Progenitor cell of endocrine pancreas (in vitro differentiated cells): Measurements from ENCODE around the gene DPH3. TPM values are rescaled to one million over a fixed set of nuclear protein-coding genes. Genes with fewer than 3 reads are reported as not detected.

ENCODE experiments used
- DNase-seq: peaks from one replicate; pipeline ENCODE4 v3.0.0; 2021; ENCODE audit warnings: low spot score; ENCODE audit not compliant: unreplicated experiment
- H3K27ac Mint-ChIP-seq: 2 replicates; pipeline ENCODE4 v1.8.0; 2021; ENCODE audit warnings: mild to moderate bottlenecking, moderate library complexity, mixed read lengths
- H3K27me3 Mint-ChIP-seq: 2 replicates; pipeline ENCODE4 v1.8.0; 2021; ENCODE audit warnings: mixed read lengths
- H3K36me3 Mint-ChIP-seq: 2 replicates; pipeline ENCODE4 v1.8.0; 2022; ENCODE audit warnings: mixed read lengths; ENCODE audit not compliant: insufficient read depth
- H3K4me1 Mint-ChIP-seq: 2 replicates; pipeline ENCODE4 v1.8.0; 2021; ENCODE audit warnings: low read depth, mixed read lengths
- H3K4me3 Mint-ChIP-seq: 2 replicates; pipeline ENCODE4 v1.8.0; 2021; ENCODE audit warnings: low read depth, mild to moderate bottlenecking, moderate library complexity, mixed read lengths
- H3K9me3 Mint-ChIP-seq: 2 replicates; pipeline ENCODE4 v1.8.0; 2021; ENCODE audit warnings: low read depth, mixed read lengths
- total RNA-seq: library from RNA; stranded (reverse); gene quantifications from 2 replicates; pipeline ENCODE4 v1.2.1, GENCODE V29; 2021
- TF ChIP-seq, protein P1 (sequence below): fragments of 200-600 bp; sonication (generic); IDR thresholded peaks from one replicate; pipeline ENCODE4 v1.5.0; 2021; ENCODE audit warnings: antibody characterized with exemption, mild to moderate bottlenecking; ENCODE audit not compliant: unreplicated experiment

The DPH3 gene
- total RNA-seq, 1 donor from 2014 or later = 27.8 TPM

DNA sequence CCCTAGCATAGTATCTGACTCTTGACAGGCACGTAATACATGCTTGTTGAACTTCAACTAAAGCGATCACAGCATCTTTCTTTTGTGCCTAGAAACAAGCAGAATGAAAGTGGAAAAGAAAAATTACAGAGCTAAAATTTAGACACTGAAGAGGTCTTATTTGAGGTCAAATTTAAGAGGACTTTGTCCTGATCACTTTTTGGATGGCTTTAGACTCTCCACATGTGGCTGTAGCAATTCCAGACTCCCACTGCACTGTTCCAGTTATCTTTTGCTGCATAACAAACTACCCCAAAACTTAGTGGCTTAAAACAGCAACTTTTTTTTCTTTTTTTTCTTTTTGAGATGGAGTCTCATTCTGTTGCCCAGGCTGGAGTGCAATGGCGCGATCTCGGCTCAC is 23.5 kb downstream of the DPH3 start:
- TF ChIP-seq, protein P1, sequence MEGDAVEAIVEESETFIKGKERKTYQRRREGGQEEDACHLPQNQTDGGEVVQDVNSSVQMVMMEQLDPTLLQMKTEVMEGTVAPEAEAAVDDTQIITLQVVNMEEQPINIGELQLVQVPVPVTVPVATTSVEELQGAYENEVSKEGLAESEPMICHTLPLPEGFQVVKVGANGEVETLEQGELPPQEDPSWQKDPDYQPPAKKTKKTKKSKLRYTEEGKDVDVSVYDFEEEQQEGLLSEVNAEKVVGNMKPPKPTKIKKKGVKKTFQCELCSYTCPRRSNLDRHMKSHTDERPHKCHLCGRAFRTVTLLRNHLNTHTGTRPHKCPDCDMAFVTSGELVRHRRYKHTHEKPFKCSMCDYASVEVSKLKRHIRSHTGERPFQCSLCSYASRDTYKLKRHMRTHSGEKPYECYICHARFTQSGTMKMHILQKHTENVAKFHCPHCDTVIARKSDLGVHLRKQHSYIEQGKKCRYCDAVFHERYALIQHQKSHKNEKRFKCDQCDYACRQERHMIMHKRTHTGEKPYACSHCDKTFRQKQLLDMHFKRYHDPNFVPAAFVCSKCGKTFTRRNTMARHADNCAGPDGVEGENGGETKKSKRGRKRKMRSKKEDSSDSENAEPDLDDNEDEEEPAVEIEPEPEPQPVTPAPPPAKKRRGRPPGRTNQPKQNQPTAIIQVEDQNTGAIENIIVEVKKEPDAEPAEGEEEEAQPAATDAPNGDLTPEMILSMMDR = no peak
- Mint-ChIP-seq H3K4me3 (no peak overlapping the region), H3K4me1 (no peaks in the 10 kb centered on the region), H3K27me3 (peaks cover 4% of the 10 kb centered on the region), H3K9me3 (no peaks in the 10 kb centered on the region), H3K36me3 (no peaks in the 10 kb centered on the region), H3K27ac (no peak overlapping the region)
- DNase-seq = no peak

DNA sequence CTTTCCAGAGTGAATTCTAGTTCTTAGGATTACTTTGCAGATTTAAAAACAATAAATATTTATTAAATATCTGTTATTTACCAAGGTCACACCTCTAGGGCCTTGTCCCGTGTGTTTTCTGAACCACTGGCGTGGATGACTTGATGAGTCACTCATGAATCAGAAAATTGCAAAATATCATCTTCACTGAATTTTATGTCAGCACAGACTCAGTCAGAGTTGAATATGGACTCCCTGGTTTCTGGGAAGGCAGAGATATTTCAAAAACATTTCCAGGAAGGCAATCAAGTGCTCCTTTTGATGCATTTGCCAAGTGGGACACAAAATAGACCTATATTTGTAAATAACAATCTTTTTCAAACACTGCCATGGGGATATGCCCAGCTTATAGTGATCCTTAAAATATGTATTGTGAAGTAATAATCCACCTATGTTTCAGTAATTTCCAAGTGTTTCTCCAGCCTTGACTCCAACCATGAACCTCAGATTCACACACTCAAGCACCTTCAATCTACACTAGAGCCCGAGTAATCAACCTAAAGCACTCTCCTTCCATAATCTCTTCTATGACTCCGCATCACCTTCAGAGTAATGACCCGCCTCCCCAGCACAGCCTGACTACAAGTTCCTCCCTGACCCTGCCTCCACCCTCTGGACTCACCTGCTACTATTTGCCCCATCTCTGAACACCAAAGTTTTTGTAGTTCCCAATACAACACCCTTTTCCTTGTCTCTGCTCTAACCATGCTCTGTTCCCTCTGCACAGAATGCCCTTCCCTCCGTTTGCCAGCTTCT is 24.3 kb downstream of the DPH3 start:
- no peaks in the 10 kb centered on the region for H3K36me3 Mint-ChIP-seq
- DNase-seq = no peak
- no peaks in the 10 kb centered on the region for H3K4me1 Mint-ChIP-seq
- H3K4me3 Mint-ChIP-seq = no peak overlapping the region
- TF ChIP-seq, protein P1 = no peak
- H3K9me3 Mint-ChIP-seq = no peaks in the 10 kb centered on the region
- H3K27ac Mint-ChIP-seq = no peak overlapping the region
- H3K27me3 Mint-ChIP-seq = peaks cover 4% of the 10 kb centered on the region

GRCh38 chr3:16239780-16240179 is 25.0 kb downstream of the DPH3 start:
- H3K4me1 Mint-ChIP-seq = no peaks in the 10 kb centered on the region
- H3K27me3 Mint-ChIP-seq = peaks cover 4% of the 10 kb centered on the region
- H3K9me3 Mint-ChIP-seq = no peaks in the 10 kb centered on the region
- TF ChIP-seq, protein P1 = no peak
- no peak overlapping the region for H3K4me3 Mint-ChIP-seq
- no peak overlapping the region for H3K27ac Mint-ChIP-seq
- H3K36me3 Mint-ChIP-seq = no peaks in the 10 kb centered on the region
- no peak for DNase-seq

DNA sequence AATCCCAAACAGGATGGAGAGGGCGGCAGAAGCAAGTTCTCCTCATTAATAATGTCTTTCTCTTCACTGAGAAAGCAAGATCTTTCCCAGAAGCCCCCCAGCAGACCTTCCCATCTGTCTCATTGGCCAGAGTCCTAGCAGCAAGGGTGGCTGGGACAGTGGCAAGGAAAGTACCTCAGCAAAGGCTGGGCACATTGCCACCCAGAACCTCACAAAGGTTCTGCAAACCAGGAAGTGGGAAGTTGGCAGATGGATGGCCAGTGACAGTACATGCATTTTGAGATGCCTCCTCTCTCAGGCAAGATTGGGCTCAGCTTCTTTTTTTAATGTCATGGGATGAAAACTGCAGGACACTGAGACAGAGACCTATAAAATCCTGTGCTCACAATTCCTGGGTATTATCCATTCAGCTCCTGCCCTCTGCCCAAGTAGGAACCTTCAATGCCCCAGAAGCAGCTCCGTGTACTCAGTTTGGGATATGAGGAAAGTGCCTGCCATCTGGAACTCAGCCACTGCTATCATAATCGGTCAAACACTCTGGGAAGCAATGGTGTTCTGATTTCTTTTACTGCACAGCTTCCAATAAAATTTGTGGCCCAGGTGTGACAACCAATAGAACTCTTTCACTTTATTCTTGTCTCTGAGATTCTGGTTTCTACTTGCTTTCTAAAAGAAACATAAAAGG is 25.5 kb downstream of the DPH3 start:
- DNase-seq = no peak
- H3K9me3 Mint-ChIP-seq = no peaks in the 10 kb centered on the region
- no peaks in the 10 kb centered on the region for H3K4me1 Mint-ChIP-seq
- peaks cover 4% of the 10 kb centered on the region for H3K27me3 Mint-ChIP-seq
- H3K36me3 Mint-ChIP-seq = no peaks in the 10 kb centered on the region
- no peak overlapping the region for H3K27ac Mint-ChIP-seq
- TF ChIP-seq, protein P1 = no peak
- H3K4me3 Mint-ChIP-seq = no peak overlapping the region

- Mint-ChIP-seq H3K36me3 (no peaks in the 10 kb centered on the region), H3K4me3 (no peak overlapping the region), H3K9me3 (no peaks in the 10 kb centered on the region), H3K27me3 (peaks cover 4% of the 10 kb centered on the region), H3K27ac (no peak overlapping the region), H3K4me1 (no peaks in the 10 kb centered on the region)
- TF ChIP-seq, protein P1 = no peak
- DNase-seq = no peak
Measured at GRCh38 chr3:16236856-16237393, 27.8 kb downstream of the DPH3 start.
